ENCODE data around the gene MZT2A.
"Not testable (repeated sequence)": the region's sequence is repeated elsewhere in the genome, so short reads cannot be mapped to it uniquely, and the experiment has no call there.

MZT2A gene

DNA sequence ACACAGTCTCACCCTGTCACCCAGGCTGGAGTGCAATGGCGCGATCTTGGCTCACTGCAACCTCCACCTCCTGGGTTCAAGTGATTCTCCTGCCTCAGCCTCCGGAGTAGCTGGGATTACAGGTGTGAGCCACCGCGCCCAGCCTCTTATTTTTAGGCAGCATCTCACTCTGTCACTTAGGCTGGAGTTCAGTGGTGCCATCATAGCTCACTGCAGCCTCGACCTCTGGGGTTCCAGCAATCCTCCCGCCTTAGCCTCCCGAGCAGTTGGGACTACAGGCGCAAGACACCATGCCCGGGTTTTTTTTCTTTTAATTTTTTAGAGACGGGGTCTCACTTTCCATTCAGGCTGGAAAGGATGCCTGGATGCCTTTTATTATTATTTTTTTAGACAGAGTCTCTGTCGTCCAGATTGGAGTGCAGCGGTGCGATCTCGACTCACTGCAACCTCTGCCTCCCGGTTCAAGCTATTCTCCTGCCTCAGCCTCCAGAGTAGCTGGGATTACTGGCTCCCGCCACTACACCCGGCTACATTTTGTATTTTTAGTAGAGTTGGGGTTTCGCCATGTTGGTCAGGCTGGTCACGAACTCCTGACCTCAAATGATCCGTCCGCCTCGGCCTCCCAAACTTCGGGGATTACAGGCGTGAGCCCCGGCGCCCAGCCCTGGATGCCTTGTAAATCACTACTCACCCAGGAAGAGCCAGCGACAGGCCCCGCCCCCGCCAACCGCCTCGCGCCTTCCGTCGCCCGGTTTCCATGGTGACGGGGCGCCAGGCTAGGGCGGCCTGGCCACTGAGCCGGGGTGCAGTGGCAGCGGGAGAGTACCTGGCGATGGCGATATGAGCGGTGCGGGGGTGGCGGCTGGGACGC, 35.2 kb upstream of the MZT2A start, which contains the start of gene CCDC74A:
Gene CCDC74A (plus strand): TSS at position 758 of the 871 bp plus-strand sequence. CDS start 83 bp downstream, at position 841.
- POLR2A ChIA-PET = interaction anchor here (0.7 kb wide), 2 partner anchors 35 to 419 kb away, joined by 3 read pairs; no protein-coding TSS in a partner anchor
- not testable (repeated sequence) for DNase-seq (ENCODE audit: extremely low spot score)
- CTCF ChIA-PET = interaction anchor here (1.0 to 1.3 kb wide), 2 partner anchors 34 to 145 kb away, joined by 4 read pairs; no protein-coding TSS in a partner anchor

DNA sequence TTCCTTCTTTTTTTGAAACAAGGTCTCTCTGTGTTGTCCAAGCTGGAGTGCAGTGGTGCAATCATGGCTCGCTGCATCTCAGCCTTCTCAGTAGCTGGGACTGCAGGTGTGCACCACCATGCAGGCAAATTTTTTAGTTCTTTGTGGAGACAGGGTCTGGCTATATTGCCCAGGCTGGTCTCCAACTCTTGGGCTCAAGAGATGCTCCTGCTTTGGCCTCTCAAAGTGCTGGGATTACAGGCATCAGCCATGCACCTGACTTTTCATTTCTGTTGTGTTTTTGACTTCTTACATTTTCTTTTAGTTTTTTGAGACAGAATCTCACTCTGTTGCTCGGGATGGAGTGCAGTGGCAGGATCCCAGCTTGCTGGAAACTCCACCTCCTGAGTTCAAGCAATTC, 33.1 kb upstream of the MZT2A start:
- ChIA-PET POLR2A (interaction anchor here (0.7 kb wide), 1 partner anchor 33 kb away, joined by 3 read pairs; no protein-coding TSS in a partner anchor), CTCF (interaction anchor here (1.1 kb wide), 1 partner anchor 27 kb away, joined by 3 read pairs; no protein-coding TSS in a partner anchor)

DNA sequence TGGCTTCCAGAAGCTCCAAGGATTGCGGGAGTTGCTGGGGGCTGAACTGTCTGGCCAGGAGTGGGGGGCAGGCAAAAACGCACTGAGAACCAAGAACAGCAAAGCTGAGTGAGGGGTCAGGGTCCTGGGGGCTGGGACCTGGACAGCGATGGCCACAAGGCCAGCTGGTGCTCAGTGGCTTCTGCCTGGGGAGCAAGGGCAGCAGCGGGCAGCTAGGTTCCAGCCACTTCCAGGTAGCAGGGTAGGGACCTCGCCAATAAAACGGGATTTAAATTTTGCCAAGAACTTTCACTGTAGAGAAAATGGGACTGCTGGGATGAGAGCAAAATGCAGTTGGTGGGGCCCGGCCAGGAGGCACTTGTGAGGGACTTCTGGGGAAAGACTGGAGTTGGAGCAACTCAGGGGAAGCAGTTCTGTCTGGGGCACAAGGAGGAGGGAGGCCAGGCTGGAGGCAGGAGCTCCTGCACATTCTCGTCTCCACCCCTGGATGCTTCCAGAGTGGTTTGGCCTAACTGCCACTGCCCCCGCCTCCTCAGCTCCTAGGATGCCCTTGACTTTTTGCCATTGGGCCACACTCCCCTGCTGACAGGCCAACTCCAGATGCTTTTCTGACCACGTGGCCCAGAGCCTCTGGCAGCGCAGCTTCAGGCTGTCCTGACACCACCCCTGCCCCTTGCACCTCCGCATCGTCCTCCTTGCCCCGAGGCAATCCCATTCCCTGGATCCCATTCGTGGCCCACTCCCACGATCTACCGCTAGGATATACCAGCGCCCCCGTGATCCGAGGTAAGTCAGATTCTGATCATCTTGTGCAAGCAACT, 30.0 kb upstream of the MZT2A start:
- POLR2A ChIA-PET = no interaction called here
- CTCF ChIA-PET = no interaction called here
- TF ChIP-seq, protein P1, sequence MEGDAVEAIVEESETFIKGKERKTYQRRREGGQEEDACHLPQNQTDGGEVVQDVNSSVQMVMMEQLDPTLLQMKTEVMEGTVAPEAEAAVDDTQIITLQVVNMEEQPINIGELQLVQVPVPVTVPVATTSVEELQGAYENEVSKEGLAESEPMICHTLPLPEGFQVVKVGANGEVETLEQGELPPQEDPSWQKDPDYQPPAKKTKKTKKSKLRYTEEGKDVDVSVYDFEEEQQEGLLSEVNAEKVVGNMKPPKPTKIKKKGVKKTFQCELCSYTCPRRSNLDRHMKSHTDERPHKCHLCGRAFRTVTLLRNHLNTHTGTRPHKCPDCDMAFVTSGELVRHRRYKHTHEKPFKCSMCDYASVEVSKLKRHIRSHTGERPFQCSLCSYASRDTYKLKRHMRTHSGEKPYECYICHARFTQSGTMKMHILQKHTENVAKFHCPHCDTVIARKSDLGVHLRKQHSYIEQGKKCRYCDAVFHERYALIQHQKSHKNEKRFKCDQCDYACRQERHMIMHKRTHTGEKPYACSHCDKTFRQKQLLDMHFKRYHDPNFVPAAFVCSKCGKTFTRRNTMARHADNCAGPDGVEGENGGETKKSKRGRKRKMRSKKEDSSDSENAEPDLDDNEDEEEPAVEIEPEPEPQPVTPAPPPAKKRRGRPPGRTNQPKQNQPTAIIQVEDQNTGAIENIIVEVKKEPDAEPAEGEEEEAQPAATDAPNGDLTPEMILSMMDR (IDR thresholded peaks at IDR 0.05; ENCODE audit: control extremely low read depth, extremely low read depth, low read depth, missing control alignments) = no peak
- DNase-seq (ENCODE audit: extremely low spot score) = no peak

More for the DNA sequence above, 33.1 kb upstream of the MZT2A start:
- DNase-seq (ENCODE audit: extremely low spot score) = not testable (repeated sequence)

DNA sequence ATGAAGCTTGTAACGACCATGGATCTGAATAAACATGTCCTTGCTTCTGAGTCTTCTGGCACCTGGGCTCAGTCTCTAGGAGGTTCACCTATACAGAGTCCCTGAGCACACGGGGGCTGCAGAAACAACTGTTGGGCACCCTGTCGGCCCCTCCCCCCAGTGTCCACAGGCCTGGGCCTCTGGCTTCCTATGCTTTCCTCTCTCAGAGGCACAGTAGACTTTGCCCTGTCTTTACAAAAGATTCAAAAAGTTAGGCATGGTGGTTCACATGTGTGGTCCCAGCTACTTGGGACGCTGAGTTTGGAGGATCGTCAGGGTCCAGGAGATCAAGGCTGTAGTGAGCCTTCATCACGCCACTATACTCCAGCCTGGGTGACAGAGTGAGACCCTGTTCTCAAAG, 29.3 kb upstream of the MZT2A start:
- POLR2A ChIA-PET; CTCF ChIA-PET; DNase-seq (ENCODE audit: extremely low spot score): not testable (repeated sequence)

DNA sequence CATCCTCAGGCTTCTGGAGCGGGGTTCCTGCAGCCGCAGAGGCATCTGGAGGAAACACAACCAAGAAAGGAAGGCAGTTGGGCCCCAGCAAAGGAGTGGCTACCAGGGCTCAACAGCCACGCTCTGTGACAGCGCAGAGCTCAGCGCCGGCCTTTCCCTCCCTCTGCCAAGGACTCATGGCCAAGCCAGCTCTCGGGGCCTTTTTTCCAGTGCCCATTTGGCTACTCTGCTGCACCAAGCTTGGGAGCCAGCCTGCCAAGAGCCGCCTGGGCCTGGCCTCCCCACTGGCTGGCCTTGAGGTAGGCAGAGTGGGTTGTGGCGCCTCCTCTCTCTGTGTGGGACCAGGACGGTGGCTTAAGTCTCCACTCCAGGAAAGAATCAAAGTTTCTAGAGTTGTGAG, 28.3 kb upstream of the MZT2A start:
- TF ChIP-seq, protein P1 (IDR thresholded peaks at IDR 0.05; ENCODE audit: control extremely low read depth, extremely low read depth, low read depth, missing control alignments) = no peak
- DNase-seq (ENCODE audit: extremely low spot score) = no peak
- CTCF ChIA-PET = no interaction called here
- POLR2A ChIA-PET = no interaction called here

DNA sequence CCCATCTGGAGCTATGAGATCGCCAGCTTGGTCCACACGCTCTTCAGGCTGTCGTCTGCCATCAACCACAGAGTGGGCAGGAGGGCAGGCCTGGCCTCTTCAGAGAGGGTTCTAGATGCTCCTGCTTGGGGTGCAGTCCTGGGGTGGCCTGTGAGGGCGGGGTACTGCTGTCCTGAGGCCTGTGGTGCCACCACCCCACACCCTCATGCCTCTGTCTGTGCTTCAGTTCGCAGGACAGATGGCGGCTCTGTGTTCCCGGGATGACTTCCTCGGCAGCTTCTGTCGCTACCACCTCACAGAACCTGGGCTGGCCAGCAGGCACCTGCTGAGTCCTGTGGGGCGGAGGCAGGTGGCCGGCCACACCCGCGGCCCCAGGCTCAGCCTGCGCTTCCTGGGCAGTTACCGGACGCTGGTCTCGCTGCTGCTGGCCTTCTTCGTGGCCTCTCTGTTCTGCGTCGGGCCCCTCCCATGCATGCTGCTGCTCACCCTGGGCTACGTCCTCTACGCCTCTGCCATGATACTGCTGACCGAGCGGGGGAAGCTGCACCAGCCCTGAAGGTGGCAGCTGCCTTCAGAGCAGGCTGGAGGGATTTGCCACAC, 27.8 kb upstream of the MZT2A start:
- DNase-seq (ENCODE audit: extremely low spot score); POLR2A ChIA-PET: not testable (repeated sequence)
- CTCF ChIA-PET = interaction anchor here (0.7 to 1.1 kb wide), 2 partner anchors 9 to 27 kb away, joined by 3 to 4 read pairs; no protein-coding TSS in a partner anchor

DNA sequence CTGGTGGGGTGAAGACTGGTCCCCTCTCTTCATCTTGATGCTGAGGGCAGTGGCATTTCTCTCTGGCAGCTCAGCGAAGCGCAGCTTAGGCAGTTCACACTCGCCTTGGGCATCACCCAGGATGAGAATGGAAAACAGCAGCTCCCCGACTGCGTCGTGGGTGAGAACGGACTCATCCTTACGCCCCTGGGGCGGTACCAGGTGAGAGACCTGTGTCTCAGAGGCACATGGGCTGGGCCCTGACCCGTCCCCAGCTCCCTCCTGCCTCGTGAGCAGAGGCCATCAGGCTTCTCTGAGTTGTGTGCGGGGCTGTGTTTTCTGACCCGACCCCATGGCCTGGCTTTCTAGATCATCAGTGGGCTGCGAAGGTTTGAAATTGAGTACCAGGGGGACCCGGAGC, 27.3 kb upstream of the MZT2A start:
- POLR2A ChIA-PET = no interaction called here
- no peak for DNase-seq (ENCODE audit: extremely low spot score)
- TF ChIP-seq, protein P1 (IDR thresholded peaks at IDR 0.05; ENCODE audit: control extremely low read depth, extremely low read depth, low read depth, missing control alignments) = no peak
- CTCF ChIA-PET = interaction anchor here (0.7 to 1.1 kb wide), 2 partner anchors 9 to 27 kb away, joined by 3 to 4 read pairs; no protein-coding TSS in a partner anchor

DNA sequence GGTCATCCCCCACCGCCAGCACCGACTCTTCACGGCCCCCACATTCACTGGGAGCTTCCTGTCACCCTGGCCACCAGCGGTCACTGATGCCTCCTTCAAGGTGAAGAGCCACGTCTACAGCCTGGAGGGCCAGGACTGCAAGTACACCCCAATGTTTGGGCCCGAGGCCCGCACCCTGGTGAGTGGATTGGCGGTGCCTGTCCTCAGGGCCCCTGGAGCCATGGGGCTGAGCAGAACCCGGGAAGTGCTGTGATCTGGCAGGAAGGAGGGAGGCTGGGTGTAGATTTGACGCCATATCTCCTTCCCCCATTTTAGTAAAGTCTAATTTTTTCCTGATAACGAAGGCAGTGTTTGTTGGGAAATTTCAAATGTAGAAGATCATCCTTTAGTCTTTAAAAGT, 26.3 kb upstream of the MZT2A start:
- POLR2A ChIA-PET; DNase-seq (ENCODE audit: extremely low spot score): not testable (repeated sequence)
- CTCF ChIA-PET = interaction anchor here (1.0 kb wide), 1 partner anchor 105 kb away, joined by 3 read pairs; no protein-coding TSS in a partner anchor

DNA sequence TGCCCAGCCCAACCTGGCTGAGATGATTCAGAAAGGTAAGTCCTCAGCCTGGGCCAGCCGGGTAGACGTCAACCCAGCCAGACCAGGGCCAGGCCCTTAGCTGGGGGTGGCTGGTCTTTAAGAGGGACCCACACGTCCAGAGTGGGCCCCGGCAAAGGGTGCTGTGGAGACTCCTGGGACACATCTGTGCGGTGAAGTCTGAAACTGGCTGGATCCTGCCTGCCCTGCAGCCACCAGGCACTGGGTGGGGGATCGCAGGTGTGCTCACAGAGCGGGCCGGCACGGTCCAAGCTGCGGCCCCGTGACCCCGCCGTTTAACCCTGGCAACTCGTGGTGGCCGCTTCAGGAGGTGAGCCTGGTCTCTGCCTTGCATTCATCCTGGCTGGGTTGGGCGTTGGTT, 25.7 kb upstream of the MZT2A start:
- CTCF ChIA-PET = interaction anchor here (1.0 kb wide), 1 partner anchor 104 kb away, joined by 3 read pairs; no protein-coding TSS in a partner anchor
- DNase-seq (ENCODE audit: extremely low spot score); POLR2A ChIA-PET: not testable (repeated sequence)
